HEK293T (cell line): ENCODE data around the gene SPIN2B.
"Not testable (repeated sequence)": the region's sequence is repeated elsewhere in the genome, so short reads cannot be mapped to it uniquely, and the experiment has no call there.

Source experiments
- CTCF ChIA-PET: fragments of 350-600 bp; formaldehyde crosslinking; extraction: SDS; loops from one replicate; lab custom pipeline; 2021; ENCODE audit warnings: antibody characterized with exemption, inconsistent platforms; lab: Yijun Ruan, JAX
- POLR2A ChIA-PET: fragments of 350-600 bp; formaldehyde crosslinking; extraction: SDS; loops from one replicate; lab custom pipeline; 2020; ENCODE audit warnings: antibody characterized with exemption, inconsistent platforms; lab: Yijun Ruan, JAX
- DNase-seq: peaks from one replicate; pipeline ENCODE4 v3.0.0; 2012; ENCODE audit warnings: mixed read lengths; ENCODE audit errors: extremely low spot score
- ARNT ChIP-seq: fragments of 450-650 bp; IDR thresholded peaks from 2 replicates; pipeline ENCODE4 v1.6.1; 2017; ENCODE audit warnings: mild to moderate bottlenecking
- BHLHE40 ChIP-seq: fragments of 450-650 bp; IDR thresholded peaks from 2 replicates; pipeline ENCODE4 v1.6.1; 2016; ENCODE audit warnings: mild to moderate bottlenecking, moderate library complexity, borderline replicate concordance
- CTBP1 ChIP-seq: fragments of 450-650 bp; IDR thresholded peaks from 2 replicates; pipeline ENCODE4 v1.6.1; 2016; ENCODE audit warnings: borderline replicate concordance
- ELF4 ChIP-seq: fragments of 450-650 bp; IDR thresholded peaks from 2 replicates; pipeline ENCODE4 v1.6.1; 2017; ENCODE audit warnings: antibody characterized with exemption
- FOXA1 ChIP-seq: fragments of 450-650 bp; IDR thresholded peaks from 2 replicates; pipeline ENCODE4 v1.6.1; 2016; ENCODE audit warnings: mild to moderate bottlenecking
- FOXK2 ChIP-seq: fragments of 450-650 bp; IDR thresholded peaks from 2 replicates; pipeline ENCODE4 v1.6.1; 2016; ENCODE audit warnings: mild to moderate bottlenecking
- FOXM1 ChIP-seq: fragments of 450-650 bp; IDR thresholded peaks from 2 replicates; pipeline ENCODE4 v1.6.1; 2017; ENCODE audit warnings: mild to moderate bottlenecking, borderline replicate concordance
- HDGF ChIP-seq: fragments of 450-650 bp; IDR thresholded peaks from 2 replicates; pipeline ENCODE4 v1.6.1; 2017; ENCODE audit warnings: antibody characterized with exemption, borderline replicate concordance
- L3MBTL2 ChIP-seq: fragments of 450-650 bp; conservative IDR thresholded peaks from 2 replicates; pipeline ENCODE4 v1.6.1; 2016; ENCODE audit warnings: mild to moderate bottlenecking
- LEF1 ChIP-seq: fragments of 450-650 bp; IDR thresholded peaks from 2 replicates; pipeline ENCODE4 v1.6.1; 2017; ENCODE audit warnings: mild to moderate bottlenecking, borderline replicate concordance
- NFRKB ChIP-seq: fragments of 450-650 bp; IDR thresholded peaks from 2 replicates; pipeline ENCODE4 v1.6.1; 2016; ENCODE audit warnings: mild to moderate bottlenecking, moderate library complexity
- PKNOX1 ChIP-seq: fragments of 450-650 bp; IDR thresholded peaks from 2 replicates; pipeline ENCODE4 v1.6.1; 2016
- SP1 ChIP-seq: fragments of 450-650 bp; IDR thresholded peaks from 2 replicates; pipeline ENCODE4 v1.6.1; 2017
- SUZ12 ChIP-seq: fragments of 450-650 bp; IDR thresholded peaks from 2 replicates; pipeline ENCODE4 v1.6.1; 2016; ENCODE audit warnings: mild to moderate bottlenecking
- TARDBP ChIP-seq: fragments of 450-650 bp; IDR thresholded peaks from 2 replicates; pipeline ENCODE4 v1.6.1; 2016
- ZNF384 ChIP-seq: fragments of 450-650 bp; IDR thresholded peaks from 2 replicates; pipeline ENCODE4 v1.6.1; 2016

SPIN2B gene

GRCh38 chrX:57121162-57121755 is at the start of gene SPIN2B:
TSS of gene SPIN2B (minus strand) at chrX:57121548.
- peak; percentile 80 for DNase-seq
- TF ChIP-seq BHLHE40 (no peak), LEF1 (no peak), L3MBTL2 (peak; percentile 80)
- ChIA-PET CTCF (no interaction called here), POLR2A (interaction anchor here (0.9 kb wide), 1 partner anchor 126 kb away, joined by 4 read pairs; the partner anchor contains the start of gene SPIN3)

GRCh38 chrX:57156397-57157049 is 35.2 kb upstream of the SPIN2B start:
- POLR2A ChIA-PET = no interaction called here
- CTCF ChIA-PET = no interaction called here
- peak; percentile 22 for DNase-seq
- TF ChIP-seq SUZ12 (no peak), LEF1 (no peak), NFRKB (no peak), ZNF384 (no peak), FOXK2 (no peak), ELF4 (no peak), HDGF (no peak), CTBP1 (no peak), PKNOX1 (no peak), L3MBTL2 (no peak), SP1 (no peak), FOXA1 (no peak), ARNT (no peak), FOXM1 (no peak), BHLHE40 (no peak), TARDBP (no peak)

GRCh38 chrX:57155171-57155570 is 33.8 kb upstream of the SPIN2B start:
- TF ChIP-seq TARDBP = no peak
- TF ChIP-seq NFRKB = no peak
- no peak for TF ChIP-seq ARNT
- no peak for TF ChIP-seq ELF4
- TF ChIP-seq FOXM1 = no peak
- TF ChIP-seq FOXK2 = no peak
- no peak for TF ChIP-seq FOXA1
- TF ChIP-seq SP1 = no peak
- TF ChIP-seq HDGF = no peak
- TF ChIP-seq CTBP1 = no peak
- TF ChIP-seq SUZ12 = no peak
- no peak for TF ChIP-seq L3MBTL2
- no peak for TF ChIP-seq PKNOX1
- no peak for TF ChIP-seq LEF1
- no peak for TF ChIP-seq BHLHE40
- POLR2A ChIA-PET = no interaction called here
- CTCF ChIA-PET = interaction anchor here (0.8 kb wide), 1 partner anchor 131 kb away, joined by 4 read pairs; the partner anchor contains the start of gene FAAH2
- no peak for DNase-seq

GRCh38 chrX:57152222-57152621 is 30.9 kb upstream of the SPIN2B start:
- DNase-seq, POLR2A ChIA-PET, CTCF ChIA-PET: not testable (repeated sequence)

- TF ChIP-seq NFRKB = no peak
- no peak for TF ChIP-seq LEF1
- TF ChIP-seq TARDBP = no peak
- no peak for TF ChIP-seq PKNOX1
- no peak for TF ChIP-seq ZNF384
- TF ChIP-seq BHLHE40 = no peak
- no peak for TF ChIP-seq SUZ12
- TF ChIP-seq ARNT = no peak
- no peak for TF ChIP-seq FOXK2
- DNase-seq = no peak
- CTCF ChIA-PET = no interaction called here
- POLR2A ChIA-PET = no interaction called here
Observed at GRCh38 chrX:57138674-57139073, 17.3 kb upstream of the SPIN2B start.

DNA sequence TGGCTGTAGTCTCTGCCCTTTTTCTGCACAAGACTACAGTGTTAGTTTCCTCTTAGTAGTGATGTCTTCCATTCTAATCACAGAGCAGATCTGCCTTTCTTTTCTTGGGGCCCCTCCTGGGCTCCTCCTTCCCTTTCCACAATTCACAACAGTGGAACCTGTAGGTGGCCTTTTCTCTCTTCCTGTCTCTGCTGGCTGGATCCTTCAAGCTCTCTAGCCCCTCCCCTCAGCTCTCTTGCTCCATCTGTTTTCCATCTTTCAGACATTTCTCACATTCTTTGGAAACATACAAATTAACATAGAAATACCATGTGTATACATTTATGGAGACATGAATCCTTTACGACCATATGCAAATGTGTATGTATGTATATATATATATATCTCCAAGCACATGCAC is 16.2 kb upstream of the SPIN2B start:
- DNase-seq = no peak
- TF ChIP-seq FOXA1 = no peak
- TF ChIP-seq ELF4 = no peak
- no peak for TF ChIP-seq SP1
- no peak for TF ChIP-seq CTBP1
- TF ChIP-seq ARNT = no peak
- no peak for TF ChIP-seq BHLHE40
- TF ChIP-seq FOXM1 = no peak
- TF ChIP-seq TARDBP = no peak
- TF ChIP-seq HDGF = no peak
- TF ChIP-seq LEF1 = no peak
- no peak for TF ChIP-seq ZNF384
- no peak for TF ChIP-seq SUZ12
- TF ChIP-seq L3MBTL2 = no peak
- TF ChIP-seq NFRKB = no peak
- TF ChIP-seq PKNOX1 = no peak
- TF ChIP-seq FOXK2 = no peak
- ChIA-PET CTCF (no interaction called here), POLR2A (no interaction called here)

GRCh38 chrX:57137073-57137472 is 15.7 kb upstream of the SPIN2B start, which contains the start of gene SPIN2A:
TSS of gene SPIN2A (minus strand) at chrX:57137397. CDS start at chrX:57136597, 800 bp downstream.
- CTCF ChIA-PET, DNase-seq, POLR2A ChIA-PET: not testable (repeated sequence)

DNA sequence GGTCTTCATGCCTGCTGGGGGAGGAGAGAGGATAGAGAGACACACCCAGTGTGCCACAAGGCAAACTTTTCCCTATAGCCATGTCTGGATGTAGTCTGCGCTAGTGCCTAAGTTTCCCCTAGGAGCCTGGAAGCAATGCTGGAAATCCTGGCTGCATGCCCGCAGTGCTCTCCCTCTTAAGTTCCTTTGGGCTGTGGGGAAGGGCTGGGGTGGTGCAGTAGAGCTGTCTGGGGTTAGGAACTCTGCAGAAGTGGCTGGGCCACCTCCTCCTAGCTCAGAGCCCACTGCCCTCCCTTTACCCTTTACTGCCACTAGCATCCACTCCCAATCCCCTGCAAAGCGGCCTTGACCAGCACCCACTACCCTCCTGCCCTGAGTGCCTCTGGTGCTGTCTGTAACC is 15.2 kb upstream of the SPIN2B start:
- CTCF ChIA-PET, POLR2A ChIA-PET: not testable (repeated sequence)

More for the DNA sequence above, 15.2 kb upstream of the SPIN2B start:
- not testable (repeated sequence) for DNase-seq
